ENCODE measurements around the gene PRKACA.
"Not testable (repeated sequence)": the region's sequence is repeated elsewhere in the genome, so short reads cannot be mapped to it uniquely, and the experiment has no call there.

The PRKACA gene

GRCh38 chr19:14147797-14148605 lies 30.4 kb upstream of the PRKACA start:
- peak; percentile 58 for DNase-seq (ENCODE audit: low read depth)

- peak; percentile 79 for DNase-seq (ENCODE audit: low read depth)
These were observed 29.2 kb upstream of the PRKACA start for GRCh38 chr19:14146789-14147216.

DNA sequence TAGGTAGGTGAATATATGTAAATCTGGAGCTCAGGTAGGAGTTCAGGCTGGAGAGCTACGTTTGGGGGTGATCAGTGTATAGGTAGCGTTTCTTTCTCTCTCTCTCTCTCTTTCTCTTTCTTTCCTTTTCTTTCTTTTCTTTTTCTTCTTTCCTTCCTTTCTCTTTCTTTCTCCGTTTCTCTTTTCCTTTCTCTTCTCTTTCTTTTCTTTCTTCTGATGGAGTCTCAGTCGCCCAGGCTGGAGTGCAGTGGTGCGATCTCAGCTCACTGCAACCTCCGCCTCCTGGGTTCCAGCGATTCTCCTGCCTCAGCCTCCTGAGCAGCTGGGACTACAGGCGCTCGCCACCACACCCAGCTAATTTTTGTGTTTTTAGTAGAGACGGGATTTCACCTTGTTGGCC lies 28.6 kb upstream of the PRKACA start:
- not testable (repeated sequence) for DNase-seq (ENCODE audit: low read depth)

GRCh38 chr19:14145381-14145780 lies 27.8 kb upstream of the PRKACA start:
- DNase-seq (ENCODE audit: low read depth), result no peak

DNA sequence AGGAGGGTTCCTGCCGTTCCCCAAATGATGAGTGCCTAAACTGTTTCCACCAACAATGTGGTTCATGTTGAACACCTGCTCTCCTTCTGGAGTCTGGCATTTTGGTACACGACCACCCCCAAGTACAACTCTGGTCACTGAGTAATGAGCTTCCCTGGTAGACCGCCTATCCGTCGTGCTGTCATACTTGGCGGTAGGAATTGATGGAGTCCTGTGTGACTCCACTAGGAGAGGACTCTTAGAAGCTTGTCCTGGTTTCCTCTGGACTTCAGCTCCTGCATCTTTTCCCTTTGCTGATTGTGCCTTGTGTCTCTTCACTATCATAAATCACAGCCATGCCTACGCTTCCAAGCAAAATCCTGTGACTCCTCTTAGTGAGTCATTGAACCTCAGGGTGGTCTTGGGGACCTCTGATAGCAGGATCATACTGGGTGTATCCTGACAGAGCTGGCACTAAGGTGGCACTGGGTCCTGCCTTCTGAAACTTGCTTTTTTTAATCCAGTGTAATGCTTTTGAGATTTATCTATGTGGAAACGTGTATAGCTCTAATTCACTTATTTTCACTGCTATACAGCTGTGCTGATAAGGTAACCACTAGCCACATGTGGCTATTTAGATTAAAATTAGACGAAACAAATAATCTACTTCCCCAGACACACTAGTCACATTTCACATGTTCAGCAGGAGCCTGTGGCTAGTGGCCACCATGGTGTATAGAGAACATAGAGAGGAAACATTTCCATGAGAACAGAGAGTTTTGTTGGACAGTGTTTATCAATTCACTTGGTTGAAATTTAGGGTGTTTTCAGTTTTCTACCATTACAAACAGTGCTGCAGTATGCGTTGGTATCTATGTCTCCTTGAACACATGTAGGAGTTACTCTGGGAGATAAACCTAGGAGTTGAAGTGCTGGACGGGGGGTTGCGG lies 25.0 kb upstream of the PRKACA start:
- no peak for DNase-seq (ENCODE audit: low read depth)

GRCh38 chr19:14141041-14141440 lies 23.5 kb upstream of the PRKACA start:
- DNase-seq (ENCODE audit: low read depth), result no peak

GRCh38 chr19:14139944-14140343 lies 22.4 kb upstream of the PRKACA start:
- peak; percentile 59 for DNase-seq (ENCODE audit: low read depth)

DNA sequence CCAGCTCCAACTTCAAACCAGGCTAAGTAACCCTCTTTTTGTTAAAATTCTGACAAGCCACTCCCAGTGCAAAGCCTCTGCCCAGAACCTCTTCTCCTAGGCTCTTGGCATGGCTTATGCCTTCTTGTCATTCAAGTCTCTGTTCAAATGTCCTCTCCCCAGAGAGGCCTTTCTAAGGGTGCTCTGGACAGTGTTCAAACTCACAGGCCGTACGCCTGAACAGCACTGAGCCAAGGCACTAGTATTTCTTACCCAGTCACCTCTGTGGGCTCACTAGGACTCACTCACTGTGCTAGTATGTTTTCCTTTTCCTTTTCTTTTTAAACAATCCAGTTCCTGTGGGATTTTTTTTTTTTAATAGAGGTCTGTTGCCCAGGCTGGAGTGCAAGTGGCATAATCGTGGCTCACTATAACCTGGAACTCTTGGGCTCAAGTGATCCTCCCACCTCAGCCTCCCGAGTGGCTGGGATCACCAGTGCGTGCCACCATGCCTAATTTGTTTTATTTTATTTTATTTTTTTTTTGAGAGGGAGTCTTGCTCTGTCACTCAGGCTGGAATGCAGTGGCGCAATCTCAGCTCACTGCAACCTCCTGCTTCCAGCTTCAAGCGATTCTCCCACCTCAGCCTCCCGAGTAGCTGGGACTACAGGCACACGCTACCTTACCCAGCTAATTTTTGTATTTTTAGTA lies 21.2 kb upstream of the PRKACA start:
- DNase-seq (ENCODE audit: low read depth), result peak; percentile 60

DNA sequence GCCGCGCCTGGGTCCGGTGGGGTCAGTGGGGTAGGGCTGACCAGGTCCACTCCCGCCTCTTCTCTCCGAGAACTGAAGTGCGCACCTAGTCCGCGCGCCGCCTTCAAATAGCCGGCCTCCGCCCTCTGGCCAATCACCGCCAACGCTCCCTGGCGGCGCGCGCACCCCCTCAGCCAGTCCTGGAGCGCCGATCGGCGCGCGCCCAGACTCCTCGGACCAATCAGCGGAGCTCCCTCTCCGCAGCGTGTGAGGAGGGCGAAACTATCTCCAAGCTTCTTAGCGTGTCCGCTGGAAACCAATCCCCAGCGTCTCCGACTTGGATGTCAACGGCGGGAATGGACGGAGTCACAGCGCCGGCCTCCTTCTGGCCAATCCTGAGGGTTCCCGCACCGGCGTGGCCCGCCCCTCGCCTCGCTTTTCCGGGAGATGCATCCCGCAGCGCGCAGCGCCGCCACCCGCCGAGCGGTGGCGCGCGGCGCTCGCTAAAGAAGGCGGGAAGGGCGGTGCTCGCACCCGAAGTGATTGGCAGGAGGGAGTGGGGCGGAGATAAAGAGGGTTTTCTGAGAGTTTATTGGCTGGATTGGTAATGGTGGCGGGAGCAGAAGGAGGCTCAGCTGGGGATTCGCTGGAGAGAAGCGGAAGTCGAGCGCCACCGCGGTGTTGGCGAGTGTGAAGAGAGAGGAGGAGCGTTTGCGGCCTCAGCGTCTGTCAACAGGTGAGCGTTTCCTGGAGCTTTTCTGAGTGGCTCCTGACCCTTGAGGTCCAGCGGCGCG lies 19.1 kb upstream of the PRKACA start, which contains the start of gene ASF1B:
Gene ASF1B, minus strand, starts transcription at position 81 of the 773 bp plus-strand sequence. CDS start 133 bp downstream, outside the sequence.
- peak; percentile 100 for DNase-seq (ENCODE audit: low read depth)

- no peak for DNase-seq (ENCODE audit: low read depth)
These were observed 18.5 kb upstream of the PRKACA start for GRCh38 chr19:14135985-14136508.

DNA sequence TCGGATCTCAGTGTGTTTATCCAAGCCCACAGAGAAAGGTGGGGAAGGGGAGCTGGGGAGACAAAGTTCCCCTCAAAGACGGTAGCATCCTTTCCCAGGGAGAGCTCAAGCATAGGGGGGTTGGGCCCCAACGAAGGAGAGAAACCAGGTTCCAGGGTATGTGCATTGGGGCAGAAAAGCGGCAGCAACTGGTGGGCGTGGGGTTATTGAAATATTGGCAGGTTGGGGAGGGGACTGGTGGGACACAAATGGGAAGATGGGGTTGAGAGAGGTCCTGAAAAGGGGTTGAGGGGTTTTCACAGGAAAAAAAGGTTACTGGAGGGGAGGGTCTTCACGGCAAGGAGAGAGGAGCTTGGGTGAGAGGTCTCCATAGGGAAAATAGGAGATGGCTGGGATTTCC lies 17.8 kb upstream of the PRKACA start:
- DNase-seq (ENCODE audit: low read depth), result no peak

DNA sequence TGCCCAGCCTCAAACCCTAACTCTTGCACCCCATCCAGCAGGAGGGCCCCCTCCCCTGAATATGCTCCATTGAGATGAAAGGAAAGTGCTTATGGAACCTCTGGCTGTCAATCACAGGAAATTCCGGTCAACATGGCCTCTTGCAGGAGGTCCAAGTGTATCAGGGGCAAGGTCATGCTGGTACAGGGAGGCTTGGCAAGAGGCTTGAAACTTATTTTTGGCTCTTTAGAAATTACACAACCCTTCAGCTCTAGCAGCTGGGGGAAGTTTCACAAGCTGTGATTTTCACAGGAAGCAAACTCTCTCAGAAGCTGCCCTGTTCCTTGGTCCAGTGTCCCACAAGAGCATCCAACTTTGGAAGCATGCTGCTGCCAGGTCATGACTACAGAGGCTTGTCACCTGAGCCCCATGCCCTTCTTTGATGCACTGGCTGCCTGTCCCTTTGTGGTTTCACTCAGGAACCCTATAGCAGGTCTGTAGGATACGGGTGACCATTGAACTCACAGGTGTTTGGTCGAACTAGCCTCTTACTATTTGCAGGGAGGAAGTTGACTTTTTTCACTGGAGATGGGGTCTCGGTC lies 10.5 kb upstream of the PRKACA start:
- DNase-seq (ENCODE audit: low read depth), result peak; percentile 43

DNA sequence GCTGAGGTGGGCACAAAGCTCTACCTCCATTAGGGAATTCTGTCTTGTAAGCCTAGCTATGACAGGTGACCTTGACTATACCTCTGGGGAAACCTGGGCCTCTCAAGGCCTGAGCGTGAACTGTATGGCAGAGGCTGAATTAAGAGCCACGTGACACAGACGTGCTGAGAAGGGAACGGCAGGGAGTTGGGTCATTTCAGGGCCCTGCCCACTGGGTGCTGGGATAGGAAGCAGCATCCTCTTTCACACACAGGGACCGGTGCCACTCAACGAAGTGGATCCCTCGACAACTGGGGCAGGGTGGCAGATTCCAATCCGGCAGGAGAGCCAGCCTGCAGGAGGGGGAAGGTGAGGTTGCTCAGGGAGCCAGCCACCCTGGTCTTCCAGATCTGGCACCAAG lies 9.6 kb upstream of the PRKACA start:
- no peak for DNase-seq (ENCODE audit: low read depth)

GRCh38 chr19:14122924-14123323 lies 5.4 kb upstream of the PRKACA start:
- no peak for DNase-seq (ENCODE audit: low read depth)

GRCh38 chr19:14120497-14120780 lies 2.9 kb upstream of the PRKACA start:
- DNase-seq (ENCODE audit: low read depth), result no peak

GRCh38 chr19:14119644-14120496 lies 2.3 kb upstream of the PRKACA start:
- DNase-seq (ENCODE audit: low read depth), result no peak

DNA sequence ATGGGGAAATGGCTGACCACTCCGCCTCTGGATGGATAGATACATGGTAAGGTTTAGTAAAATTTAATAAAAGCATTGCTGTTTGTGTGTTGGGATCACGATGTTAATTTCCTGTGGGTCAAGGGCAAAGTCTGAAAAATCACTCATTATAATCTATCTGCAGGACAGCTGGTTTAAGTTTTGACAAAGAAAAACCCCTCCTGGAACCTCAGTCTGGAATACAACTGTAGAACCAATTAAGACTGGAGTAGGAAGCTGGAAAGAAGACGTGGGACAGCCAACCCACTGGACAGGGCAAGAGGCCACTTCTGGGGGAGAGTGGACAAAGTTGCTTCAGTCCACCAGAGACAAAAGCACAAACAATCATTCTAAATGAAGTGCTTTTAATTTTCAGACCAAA lies 1.6 kb upstream of the PRKACA start:
- no peak for DNase-seq (ENCODE audit: low read depth)

GRCh38 chr19:14118165-14119051 lies 846 bp upstream of the PRKACA start:
- peak; percentile 85 for DNase-seq (ENCODE audit: low read depth)
